ENCODE data around the gene ARFGAP2.

The ARFGAP2 gene

GRCh38 chr11:47178737-47179654 lies 2.3 kb upstream of the ARFGAP2 start:
- H3K36me3 ChIP-seq (ENCODE audit: insufficient read depth, low read length) = peaks cover 11% of the 10 kb centered on the region; the same call in 1 of the 2 replicates
- no peak overlapping the region for H3K4me3 ChIP-seq
- no peak overlapping the region for H3K27ac ChIP-seq
- H3K9me3 ChIP-seq (ENCODE audit: low read depth, low read length) = no peaks in the 10 kb centered on the region
- no peak for DNase-seq (ENCODE audit: low read depth, low spot score)
- TF ChIP-seq FOXP2 (optimal IDR thresholded peaks at IDR 0.05; ENCODE audit: control extremely low read depth, extremely low read length, insufficient read depth) (no peak), EZH2 (IDR thresholded peaks at IDR 0.05) (no peak), POLR2AphosphoS5 (IDR thresholded peaks at IDR 0.05; ENCODE audit: borderline replicate concordance, low read depth, low read length) (no peak)
- no peak overlapping the region for H3K9ac ChIP-seq (ENCODE audit: insufficient read length)

DNA sequence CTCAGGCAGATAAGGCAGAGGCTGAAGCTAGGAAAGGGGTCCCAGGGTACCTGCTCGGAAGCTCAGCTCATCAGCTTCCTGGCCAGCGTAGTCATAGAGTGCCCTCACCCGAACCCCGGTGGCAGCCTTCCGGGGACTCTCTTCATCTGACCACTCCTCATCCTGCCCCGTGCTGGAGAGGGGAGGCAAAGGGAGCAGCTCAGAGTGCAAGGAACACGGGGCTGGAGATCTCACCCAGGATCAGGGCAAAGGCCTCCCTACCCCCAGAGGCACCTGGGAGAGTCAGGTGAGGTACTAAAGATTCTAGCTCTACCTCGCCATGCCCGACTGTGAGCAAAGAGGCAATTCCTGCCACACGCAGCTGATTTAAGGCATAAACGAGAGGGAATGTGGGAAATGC lies 1.6 kb upstream of the ARFGAP2 start:
- DNase-seq (ENCODE audit: low read depth, low spot score) = no peak
- Histone ChIP-seq H3K9ac (ENCODE audit: insufficient read length) (no peak overlapping the region), H3K9me3 (ENCODE audit: low read depth, low read length) (no peaks in the 10 kb centered on the region), H3K36me3 (ENCODE audit: insufficient read depth, low read length) (peaks cover 18% of the 10 kb centered on the region), H3K27ac (no peak overlapping the region), H3K4me3 (no peak overlapping the region)
- no peak for TF ChIP-seq EZH2 (IDR thresholded peaks at IDR 0.05)
- no peak for TF ChIP-seq POLR2AphosphoS5 (IDR thresholded peaks at IDR 0.05; ENCODE audit: borderline replicate concordance, low read depth, low read length)
- no peak for TF ChIP-seq FOXP2 (optimal IDR thresholded peaks at IDR 0.05; ENCODE audit: control extremely low read depth, extremely low read length, insufficient read depth)

DNA sequence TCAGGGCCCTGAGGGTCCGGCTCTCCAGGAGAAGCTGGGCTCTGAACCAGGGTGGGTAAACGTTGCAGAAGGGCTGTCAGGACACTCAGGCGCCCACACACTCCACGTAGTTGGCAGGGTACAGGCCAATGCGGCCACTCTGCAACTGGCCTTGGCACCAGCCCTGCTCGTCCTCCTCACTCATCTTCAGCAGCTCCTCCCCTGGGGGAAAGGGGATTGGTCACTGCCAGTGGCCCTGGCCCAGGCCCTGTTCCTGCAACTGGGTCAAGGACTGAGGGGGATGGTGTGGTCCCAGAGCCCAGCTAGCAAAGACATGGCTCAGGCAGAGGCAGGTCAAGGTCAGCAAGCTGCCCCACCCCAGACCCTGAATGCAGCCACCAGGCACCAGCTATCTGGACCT lies 1.2 kb upstream of the ARFGAP2 start:
- TF ChIP-seq POLR2AphosphoS5 (IDR thresholded peaks at IDR 0.05; ENCODE audit: borderline replicate concordance, low read depth, low read length) (no peak), EZH2 (IDR thresholded peaks at IDR 0.05) (no peak), FOXP2 (optimal IDR thresholded peaks at IDR 0.05; ENCODE audit: control extremely low read depth, extremely low read length, insufficient read depth) (no peak)
- Histone ChIP-seq H3K4me3 (peak overlapping the region; percentile 96), H3K9ac (ENCODE audit: insufficient read length) (peak overlapping the region; percentile 82), H3K27ac (peak overlapping the region; percentile 78), H3K9me3 (ENCODE audit: low read depth, low read length) (no peaks in the 10 kb centered on the region), H3K36me3 (ENCODE audit: insufficient read depth, low read length) (peaks cover 22% of the 10 kb centered on the region)
- no peak for DNase-seq (ENCODE audit: low read depth, low spot score)

DNA sequence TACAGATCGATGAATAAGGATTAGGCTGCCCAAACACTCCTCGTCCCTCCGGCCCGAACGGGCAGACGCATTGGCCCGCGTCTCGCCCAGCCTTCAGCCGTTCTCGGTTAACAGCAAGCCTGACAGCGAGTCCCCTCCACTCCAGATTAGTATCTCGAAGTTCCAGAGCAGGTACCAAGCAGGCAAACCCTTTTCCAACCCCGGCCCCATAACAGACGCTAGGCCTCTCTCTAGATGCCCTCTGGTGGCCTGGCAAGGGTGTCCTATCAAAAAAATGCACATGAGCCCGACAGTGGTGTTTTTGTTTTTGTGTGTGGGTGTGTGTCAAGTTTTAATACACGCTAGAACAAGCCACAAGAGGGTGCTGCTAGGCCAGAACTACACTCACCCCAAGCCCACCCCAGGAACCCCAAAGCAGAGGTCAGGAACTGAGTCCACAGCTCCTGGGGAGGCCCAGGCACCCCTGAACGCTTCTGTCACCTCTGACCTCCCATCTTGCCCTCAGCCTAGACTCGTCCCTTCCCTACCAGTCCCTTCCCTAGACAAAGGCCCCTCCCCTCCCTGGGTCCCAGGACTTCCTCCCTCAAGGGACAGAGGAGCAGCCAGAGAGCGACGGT lies 658 bp upstream of the ARFGAP2 start:
- DNase-seq (ENCODE audit: low read depth, low spot score) = peak; percentile 48
- H3K36me3 ChIP-seq (ENCODE audit: insufficient read depth, low read length) = peaks cover 28% of the 10 kb centered on the region
- H3K27ac ChIP-seq = peak overlapping the region; percentile 78
- TF ChIP-seq POLR2AphosphoS5 (IDR thresholded peaks at IDR 0.05; ENCODE audit: borderline replicate concordance, low read depth, low read length) (no peak), EZH2 (IDR thresholded peaks at IDR 0.05) (no peak), FOXP2 (optimal IDR thresholded peaks at IDR 0.05; ENCODE audit: control extremely low read depth, extremely low read length, insufficient read depth) (no peak)
- H3K9ac ChIP-seq (ENCODE audit: insufficient read length) = peak overlapping the region; percentile 82
- H3K4me3 ChIP-seq = peak overlapping the region; percentile 96
- no peaks in the 10 kb centered on the region for H3K9me3 ChIP-seq (ENCODE audit: low read depth, low read length)

- no peaks in the 10 kb centered on the region for H3K9me3 ChIP-seq (ENCODE audit: low read depth, low read length)
- TF ChIP-seq EZH2 (IDR thresholded peaks at IDR 0.05) = no peak
- TF ChIP-seq FOXP2 (optimal IDR thresholded peaks at IDR 0.05; ENCODE audit: control extremely low read depth, extremely low read length, insufficient read depth) = no peak
- TF ChIP-seq POLR2AphosphoS5 (IDR thresholded peaks at IDR 0.05; ENCODE audit: borderline replicate concordance, low read depth, low read length) = no peak
- H3K4me3 ChIP-seq = peak overlapping the region; percentile 96
- peak overlapping the region; percentile 92 for H3K27ac ChIP-seq
- peaks cover 43% of the 10 kb centered on the region for H3K36me3 ChIP-seq (ENCODE audit: insufficient read depth, low read length)
- H3K9ac ChIP-seq (ENCODE audit: insufficient read length) = peak overlapping the region; percentile 99
- DNase-seq (ENCODE audit: low read depth, low spot score) = no peak
Observed at GRCh38 chr11:47175746-47176327, 842 bp downstream of the ARFGAP2 start.

- Histone ChIP-seq H3K36me3 (ENCODE audit: insufficient read depth, low read length) (peaks cover 59% of the 10 kb centered on the region), H3K27ac (no peak overlapping the region), H3K9ac (ENCODE audit: insufficient read length) (no peak overlapping the region), H3K4me3 (no peak overlapping the region), H3K9me3 (ENCODE audit: low read depth, low read length) (no peaks in the 10 kb centered on the region)
- TF ChIP-seq FOXP2 (optimal IDR thresholded peaks at IDR 0.05; ENCODE audit: control extremely low read depth, extremely low read length, insufficient read depth) = no peak
- no peak for TF ChIP-seq EZH2 (IDR thresholded peaks at IDR 0.05)
- TF ChIP-seq POLR2AphosphoS5 (IDR thresholded peaks at IDR 0.05; ENCODE audit: borderline replicate concordance, low read depth, low read length) = no peak
- DNase-seq (ENCODE audit: low read depth, low spot score) = no peak
Observed at GRCh38 chr11:47172740-47173336, 3.8 kb downstream of the ARFGAP2 start.

GRCh38 chr11:47171856-47172255 lies 4.8 kb downstream of the ARFGAP2 start:
- TF ChIP-seq FOXP2 (optimal IDR thresholded peaks at IDR 0.05; ENCODE audit: control extremely low read depth, extremely low read length, insufficient read depth) = no peak
- H3K9ac ChIP-seq (ENCODE audit: insufficient read length) = no peak overlapping the region
- peaks cover 68% of the 10 kb centered on the region for H3K36me3 ChIP-seq (ENCODE audit: insufficient read depth, low read length)
- DNase-seq (ENCODE audit: low read depth, low spot score) = no peak
- H3K27ac ChIP-seq = no peak overlapping the region
- no peaks in the 10 kb centered on the region for H3K9me3 ChIP-seq (ENCODE audit: low read depth, low read length)
- H3K4me3 ChIP-seq = no peak overlapping the region
